Hepatocyte (in vitro differentiated cells): ENCODE measurements around the gene MREG. TPM values are rescaled to one million over a fixed set of nuclear protein-coding genes. Genes with fewer than 3 reads are reported as not detected.

Experiments used
- DNase-seq: peaks from one replicate; pipeline ENCODE4 v3.0.0-alpha.2; 2016; ENCODE audit warnings: low spot score
- H2AFZ ChIP-seq: fragments of 200-600 bp; sonication (generic); 2 replicates; pipeline ENCODE4 v1.6.0; 2016; ENCODE audit warnings: antibody characterized with exemption, mild to moderate bottlenecking
- H3K27ac ChIP-seq: fragments of 200-600 bp; sonication (generic); 2 replicates; pipeline ENCODE4 v1.5.1; 2016; ENCODE audit warnings: mild to moderate bottlenecking
- H3K27me3 ChIP-seq: fragments of 200-600 bp; sonication (generic); 2 replicates; pipeline ENCODE4 v1.6.1; 2016
- H3K36me3 ChIP-seq: fragments of 200-600 bp; sonication (generic); replicated peaks from 2 replicates; pipeline ENCODE4 v1.5.1; 2016; ENCODE audit warnings: low read depth; ENCODE audit not compliant: insufficient read depth
- H3K4me1 ChIP-seq: fragments of 200-600 bp; sonication (generic); 2 replicates; pipeline ENCODE4 v1.5.1; 2016; ENCODE audit warnings: mild to moderate bottlenecking, moderate library complexity; ENCODE audit not compliant: insufficient read depth
- H3K4me2 ChIP-seq: fragments of 200-600 bp; sonication (generic); 2 replicates; pipeline ENCODE4 v1.6.0; 2016
- H3K4me3 ChIP-seq: fragments of 200-600 bp; sonication (generic); 2 replicates; pipeline ENCODE4 v1.5.1; 2016; ENCODE audit warnings: mild to moderate bottlenecking
- H3K79me2 ChIP-seq: fragments of 200-600 bp; sonication (generic); 2 replicates; pipeline ENCODE4 v1.6.0; 2017; ENCODE audit warnings: mild to moderate bottlenecking
- H3K9me2 ChIP-seq: fragments of 200-600 bp; sonication (generic); replicated peaks from 2 replicates; pipeline ENCODE4 v1.6.0; 2017; ENCODE audit warnings: mild to moderate bottlenecking; ENCODE audit not compliant: insufficient read depth
- H3K9me3 ChIP-seq: fragments of 200-600 bp; sonication (generic); 2 replicates; pipeline ENCODE4 v1.5.1; 2016; ENCODE audit warnings: low read depth, mild to moderate bottlenecking
- H4K20me1 ChIP-seq: fragments of 200-600 bp; sonication (generic); 2 replicates; pipeline ENCODE4 v1.6.0; 2016; ENCODE audit warnings: mild to moderate bottlenecking; ENCODE audit not compliant: insufficient read depth, poor library complexity, severe bottlenecking
- EZH2 ChIP-seq: fragments of 200-600 bp; sonication (generic); IDR thresholded peaks from 2 replicates; pipeline ENCODE4 v1.6.1; 2016; ENCODE audit warnings: antibody characterized with exemption, mild to moderate bottlenecking, borderline replicate concordance
- EZH2phosphoT487 ChIP-seq: fragments of 200-600 bp; sonication (generic); IDR thresholded peaks from one replicate; pipeline ENCODE4 v1.6.1; 2018; ENCODE audit warnings: antibody characterized with exemption, mild to moderate bottlenecking, low read depth, moderate library complexity; ENCODE audit not compliant: unreplicated experiment, severe bottlenecking
- WGBS: methylation state at CpG from one replicate; pipeline ENCODE4 v1.1.6; 2016; ENCODE audit warnings: low lambda C conversion rate; ENCODE audit errors: missing lambda C conversion rate; 5-methylcytosine and 5-hydroxymethylcytosine counted together
- polyA plus RNA-seq: library from polyadenylated mRNA; unstranded; fragments of >200 nt; fragmentation: Nextera tagmentation; extraction: Ambion mirVana; gene quantifications from 2 replicates; pipeline ENCODE4 v1.2.1, GENCODE V29; 2016
- total RNA-seq: library from RNA; depleted of rRNA; stranded (reverse); fragments of >200 nt; gene quantifications from 2 replicates; pipeline ENCODE4 v1.2.3, GENCODE V29; 2014
- TF ChIP-seq, protein P1 (sequence below): fragments of 200-600 bp; sonication (generic); IDR thresholded peaks from 2 replicates; pipeline ENCODE4 v1.5.1; 2016; ENCODE audit warnings: antibody characterized with exemption, mild to moderate bottlenecking; ENCODE audit not compliant: poor library complexity

The MREG gene
- total and polyA plus RNA-seq, 2 experiments from 2014 or later = 5.6 to 12.9 TPM

DNA sequence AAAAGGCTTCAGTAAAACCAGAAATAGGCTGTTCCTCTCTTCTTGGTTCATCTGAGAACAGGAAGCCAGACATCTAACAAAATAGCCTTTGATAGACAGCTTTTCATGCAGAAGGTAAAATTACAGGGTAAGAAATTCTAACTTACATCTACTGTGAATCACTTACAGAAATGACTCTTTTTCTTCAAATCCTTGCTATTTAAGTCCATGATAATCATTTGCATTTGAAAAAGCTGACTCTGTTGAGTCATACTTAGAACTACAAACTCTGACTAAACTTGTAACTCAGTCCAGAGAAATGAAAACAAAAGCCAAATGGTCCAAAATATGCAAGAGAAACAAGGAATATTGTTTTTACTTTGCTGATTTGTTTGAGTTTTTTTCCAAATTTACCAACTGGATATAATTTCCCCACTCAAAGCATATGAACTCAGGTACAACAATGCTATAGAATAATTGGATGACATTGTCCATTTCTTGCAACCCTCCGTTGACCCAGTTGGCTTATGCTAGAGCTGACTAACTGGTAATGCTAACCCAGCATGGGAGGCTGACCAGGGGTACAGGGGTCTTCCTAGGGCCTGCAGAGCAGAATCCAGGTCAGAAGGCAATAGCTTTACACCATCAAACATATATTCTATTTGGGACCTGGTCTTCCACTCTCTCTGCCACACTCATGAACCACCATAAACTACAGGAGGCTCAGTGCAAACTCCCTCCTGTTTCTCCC is 18.8 kb upstream of the MREG start:
- Histone ChIP-seq H2AFZ (no peak overlapping the region), H3K36me3 (no peaks in the 10 kb centered on the region), H3K9me3 (no peaks in the 10 kb centered on the region), H3K79me2 (no peaks in the 10 kb centered on the region), H4K20me1 (no peaks in the 10 kb centered on the region), H3K9me2 (no peaks in the 10 kb centered on the region), H3K4me2 (no peak overlapping the region), H3K27ac (no peak overlapping the region), H3K27me3 (no peaks in the 10 kb centered on the region), H3K4me3 (no peak overlapping the region), H3K4me1 (no peaks in the 10 kb centered on the region)
- no peak for TF ChIP-seq EZH2phosphoT487
- no peak for TF ChIP-seq EZH2
- TF ChIP-seq, protein P1, sequence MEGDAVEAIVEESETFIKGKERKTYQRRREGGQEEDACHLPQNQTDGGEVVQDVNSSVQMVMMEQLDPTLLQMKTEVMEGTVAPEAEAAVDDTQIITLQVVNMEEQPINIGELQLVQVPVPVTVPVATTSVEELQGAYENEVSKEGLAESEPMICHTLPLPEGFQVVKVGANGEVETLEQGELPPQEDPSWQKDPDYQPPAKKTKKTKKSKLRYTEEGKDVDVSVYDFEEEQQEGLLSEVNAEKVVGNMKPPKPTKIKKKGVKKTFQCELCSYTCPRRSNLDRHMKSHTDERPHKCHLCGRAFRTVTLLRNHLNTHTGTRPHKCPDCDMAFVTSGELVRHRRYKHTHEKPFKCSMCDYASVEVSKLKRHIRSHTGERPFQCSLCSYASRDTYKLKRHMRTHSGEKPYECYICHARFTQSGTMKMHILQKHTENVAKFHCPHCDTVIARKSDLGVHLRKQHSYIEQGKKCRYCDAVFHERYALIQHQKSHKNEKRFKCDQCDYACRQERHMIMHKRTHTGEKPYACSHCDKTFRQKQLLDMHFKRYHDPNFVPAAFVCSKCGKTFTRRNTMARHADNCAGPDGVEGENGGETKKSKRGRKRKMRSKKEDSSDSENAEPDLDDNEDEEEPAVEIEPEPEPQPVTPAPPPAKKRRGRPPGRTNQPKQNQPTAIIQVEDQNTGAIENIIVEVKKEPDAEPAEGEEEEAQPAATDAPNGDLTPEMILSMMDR = no peak
- WGBS = 100% methylated on average over 1 of the region's 1 CpG
- no peak for DNase-seq

DNA sequence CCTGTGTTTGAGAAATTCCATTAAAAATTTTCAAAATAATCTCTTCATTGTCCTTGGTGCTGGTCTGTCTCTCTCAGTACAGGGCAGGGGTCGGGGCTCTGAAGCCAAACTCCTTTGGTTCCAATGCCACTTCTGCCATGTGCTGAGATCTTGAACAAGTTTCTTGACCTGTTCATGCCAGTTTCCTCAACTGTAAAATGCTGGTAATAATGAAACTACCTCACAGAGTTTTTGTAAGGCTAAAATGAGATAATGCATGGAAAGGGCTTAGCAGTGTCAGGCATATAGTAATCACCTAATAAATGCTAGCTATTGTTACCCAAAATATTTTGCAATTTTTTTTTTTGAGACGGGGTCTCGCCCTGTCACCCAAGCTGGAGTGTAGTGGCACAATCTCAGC is 16.9 kb upstream of the MREG start:
- H4K20me1 ChIP-seq = no peaks in the 10 kb centered on the region
- TF ChIP-seq, protein P1 = no peak
- no peak for TF ChIP-seq EZH2
- no peaks in the 10 kb centered on the region for H3K4me1 ChIP-seq
- H3K9me2 ChIP-seq = no peaks in the 10 kb centered on the region
- no peak overlapping the region for H3K27ac ChIP-seq
- no peaks in the 10 kb centered on the region for H3K36me3 ChIP-seq
- no peak for DNase-seq
- no peak overlapping the region for H2AFZ ChIP-seq
- H3K9me3 ChIP-seq = no peaks in the 10 kb centered on the region
- 100% methylated on average over 3 of the region's 3 CpGs for WGBS
- H3K79me2 ChIP-seq = no peaks in the 10 kb centered on the region
- H3K4me2 ChIP-seq = no peak overlapping the region
- no peak overlapping the region for H3K4me3 ChIP-seq
- H3K27me3 ChIP-seq = no peaks in the 10 kb centered on the region

DNA sequence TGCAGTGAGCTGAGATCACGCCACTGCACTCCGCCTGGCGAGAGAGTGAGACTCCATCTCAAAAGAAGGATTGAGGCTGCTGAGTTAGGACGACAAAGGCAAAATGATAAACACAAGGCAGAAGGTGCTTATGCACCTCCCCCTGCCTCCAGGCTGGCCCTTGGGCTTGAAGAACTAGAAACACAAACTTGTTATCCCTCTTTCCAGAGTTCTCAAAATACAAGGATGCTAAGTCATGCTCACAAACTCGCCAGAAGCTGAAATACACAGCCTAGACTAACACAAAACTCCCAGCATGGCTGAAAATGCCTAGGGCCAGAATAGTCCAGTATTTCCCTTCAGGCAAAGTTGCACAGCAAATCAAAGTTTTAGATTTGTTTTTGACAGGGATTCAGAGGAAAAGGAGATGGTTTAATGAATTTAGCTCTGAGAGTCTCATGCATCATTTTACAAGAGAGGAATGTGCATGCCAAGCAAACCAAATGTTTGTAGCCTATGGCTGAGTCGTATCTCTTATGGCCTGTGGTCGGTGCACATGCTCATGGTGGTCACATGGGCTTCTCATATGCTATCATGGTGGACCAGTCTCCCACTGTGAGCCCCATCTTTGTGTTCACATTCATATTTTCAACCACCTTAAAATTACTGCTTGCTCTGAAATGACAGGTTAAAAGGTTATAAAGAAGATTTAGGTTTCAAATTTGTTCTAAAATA is 16.2 kb upstream of the MREG start:
- no peaks in the 10 kb centered on the region for H3K79me2 ChIP-seq
- 87% methylated on average over 7 of the region's 7 CpGs for WGBS
- H2AFZ ChIP-seq = no peak overlapping the region

More for the DNA sequence above, 16.2 kb upstream of the MREG start:
- DNase-seq = no peak
- H4K20me1 ChIP-seq = no peaks in the 10 kb centered on the region
- no peaks in the 10 kb centered on the region for H3K36me3 ChIP-seq
- no peaks in the 10 kb centered on the region for H3K9me3 ChIP-seq
- H3K27ac ChIP-seq = no peak overlapping the region
- H3K4me2 ChIP-seq = no peak overlapping the region
- H3K9me2 ChIP-seq = no peaks in the 10 kb centered on the region
- no peaks in the 10 kb centered on the region for H3K4me1 ChIP-seq
- H3K27me3 ChIP-seq = no peaks in the 10 kb centered on the region
- no peak overlapping the region for H3K4me3 ChIP-seq
- TF ChIP-seq EZH2 = no peak
- TF ChIP-seq EZH2phosphoT487 = no peak
- TF ChIP-seq, protein P1 = no peak
